ENCODE results near the gene FGR. TPM values are rescaled to one million over a fixed set of nuclear protein-coding genes. Genes with fewer than 3 reads are reported as not detected.
A peak's percentile ranks its signal among the peaks of the same experiment; 100 is the strongest.

The FGR gene
- total and polyA plus RNA-seq, 7 experiments from 2014 or later, result 0.15 to 246 (median 1.5) TPM

DNA sequence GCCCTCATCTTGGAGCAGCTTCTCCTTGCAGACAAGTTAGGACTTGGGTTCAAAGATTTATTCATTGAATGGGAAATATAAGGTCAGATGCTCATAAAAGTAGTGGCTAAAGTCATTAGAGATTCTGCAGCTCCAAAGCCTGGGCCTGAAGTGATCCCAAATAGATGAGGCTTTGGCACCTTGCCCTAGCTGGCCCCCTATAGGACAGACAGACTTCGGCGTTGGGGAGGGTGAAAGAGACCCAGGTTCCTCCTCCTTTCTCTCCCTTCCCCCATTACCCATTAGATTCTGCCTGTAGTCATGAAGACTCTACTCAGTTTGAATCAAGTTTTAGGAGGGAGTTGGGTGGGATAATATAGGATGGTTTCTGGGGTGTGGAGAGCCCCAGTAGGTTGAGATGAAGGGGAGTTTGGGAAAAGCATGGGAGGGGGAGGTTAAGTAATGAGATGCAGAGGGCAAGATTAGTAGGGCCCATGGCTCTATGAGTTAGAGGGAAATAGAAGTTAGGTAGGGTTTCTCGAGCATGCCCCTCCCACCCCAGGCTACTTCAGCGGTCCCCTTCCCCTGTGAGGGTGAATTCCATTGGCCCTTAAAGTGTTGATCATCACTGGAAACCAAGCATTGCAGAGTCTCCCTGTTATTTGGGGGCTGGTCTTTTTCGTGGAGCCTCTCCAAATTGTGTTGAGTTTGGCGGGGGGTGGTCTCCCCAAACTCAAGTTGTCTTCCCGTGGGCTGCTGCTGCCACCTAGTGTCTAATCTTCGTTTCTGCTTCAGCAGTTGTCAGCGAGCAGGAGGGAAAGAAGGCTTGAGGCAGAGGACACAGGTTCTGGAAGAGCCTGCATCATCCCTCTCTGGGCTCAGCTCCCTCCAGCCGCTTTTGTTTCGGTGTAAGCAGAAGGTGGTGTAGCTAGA, 28.9 kb downstream of the FGR start:
- POLR2A ChIA-PET, result interaction anchor here (0.5 to 18.4 kb wide), 11 partner anchors 49 to 445 kb away, joined by 3 to 338 read pairs (median 4); partner anchors contain the start of genes IFI6 and SYTL1
- Histone ChIP-seq H3K9me3 (ENCODE audit: control insufficient read depth in 2 of 3, low read length in 3 of 3) (no peaks in the 10 kb centered on the region), H3K36me3 (ENCODE audit: control insufficient read depth in 2 of 3, insufficient read depth in 3 of 3, low read length in 3 of 3) (peaks cover 0 to 8% (median 0%) of the 10 kb centered on the region in 3 experiments), H3K4me1 (ENCODE audit: control insufficient read depth in 2 of 2, insufficient read depth in 2 of 2, low read length in 2 of 2) (peaks cover 30 to 36% of the 10 kb centered on the region in 2 donors), H3K4me3 (ENCODE audit: low read length) (no peak overlapping the region), H3K27ac (ENCODE audit: low read depth, low read length) (no peak overlapping the region), H3K27me3 (ENCODE audit: control insufficient read depth in 2 of 2, insufficient read depth in 2 of 2, low read length in 2 of 2) (no peaks in the 10 kb centered on the region)
- DNase-seq (peak in 8 of 9 donors; percentile 53 to 72 (median 62)), ATAC-seq (no peak)
- H3K4me3 Mint-ChIP-seq, result peak overlapping the region; percentile 37 to 98 (median 85)
- peaks cover 19 to 30% (median 28%) of the 10 kb centered on the region in 7 donors for H3K4me1 Mint-ChIP-seq
- H3K36me3 Mint-ChIP-seq, result peaks cover 0 to 2% (median 0%) of the 10 kb centered on the region in 5 donors
- intact Hi-C loops (cut with micrococcal nuclease), result loop anchor here (1.0 to 10.0 kb wide), 10 partner anchors 50 to 310 kb away; partner anchors contain the start of genes GPR3 (in 2 of the 2) and TMEM222 (in 1 of the 2)
- H3K27me3 Mint-ChIP-seq, result no peaks in the 10 kb centered on the region
- CTCF ChIA-PET, result interaction anchor here (0.7 to 18.3 kb wide), 39 partner anchors 8 to 308 kb away, joined by 3 to 378 read pairs (median 5); partner anchors contain the start of genes GPR3 and IFI6
- no peaks in the 10 kb centered on the region for H3K9me3 Mint-ChIP-seq
- peak overlapping the region; percentile 22 to 92 (median 76) for H3K27ac Mint-ChIP-seq

DNA sequence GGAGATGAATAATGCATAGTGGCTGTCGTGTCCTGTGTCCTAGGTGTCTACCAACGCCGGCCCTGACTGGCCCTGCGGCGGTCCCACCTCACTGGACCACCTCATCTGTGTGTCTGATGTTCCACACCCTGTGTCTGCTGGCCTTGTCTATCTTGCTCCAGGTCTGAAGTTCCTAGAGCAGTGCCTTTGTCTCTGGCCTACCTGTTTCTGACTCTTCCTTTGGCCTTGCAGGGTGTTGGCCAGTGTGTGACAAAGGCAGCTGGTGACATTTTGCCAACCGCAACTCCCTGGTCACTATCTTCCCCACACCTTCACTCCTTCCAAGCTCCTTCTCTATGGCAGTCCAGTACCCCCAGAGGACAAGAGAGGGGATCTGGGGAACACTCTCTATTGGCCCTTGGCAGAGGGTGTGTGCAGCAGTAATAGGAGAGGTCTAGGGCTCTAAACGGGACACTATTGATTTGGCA, 29.7 kb downstream of the FGR start:
- ChIA-PET POLR2A (interaction anchor here (0.7 to 18.4 kb wide), 6 partner anchors 49 to 210 kb away, joined by 3 to 338 read pairs (median 5); partner anchors contain the start of gene IFI6), CTCF (interaction anchor here (1.0 to 18.3 kb wide), 16 partner anchors 8 to 307 kb away, joined by 3 to 378 read pairs (median 14); partner anchors contain the start of genes GPR3 and IFI6)
- Mint-ChIP-seq H3K36me3 (peaks cover 0 to 2% (median 0%) of the 10 kb centered on the region in 5 donors), H3K4me3 (peak overlapping the region; percentile 34 to 98 (median 87)), H3K9me3 (no peaks in the 10 kb centered on the region), H3K27me3 (no peaks in the 10 kb centered on the region), H3K27ac (peak overlapping the region in 7 of 9 donors; percentile 5 to 92 (median 56)), H3K4me1 (peaks cover 26 to 38% (median 34%) of the 10 kb centered on the region in 7 donors)
- DNase-seq (no peak), ATAC-seq (no peak)
- peaks cover 0 to 8% (median 0%) of the 10 kb centered on the region in 3 experiments for H3K36me3 ChIP-seq (ENCODE audit: control insufficient read depth in 2 of 3, insufficient read depth in 3 of 3, low read length in 3 of 3)
- no peaks in the 10 kb centered on the region for H3K27me3 ChIP-seq (ENCODE audit: control insufficient read depth in 2 of 2, insufficient read depth in 2 of 2, low read length in 2 of 2)
- H3K4me3 ChIP-seq (ENCODE audit: low read length), result no peak overlapping the region
- peaks cover 23 to 37% of the 10 kb centered on the region in 2 donors for H3K4me1 ChIP-seq (ENCODE audit: control insufficient read depth in 2 of 2, insufficient read depth in 2 of 2, low read length in 2 of 2)
- H3K27ac ChIP-seq (ENCODE audit: low read depth, low read length), result no peak overlapping the region
- intact Hi-C loops (cut with micrococcal nuclease), result loop anchor here in 1 of 2 donors (10.0 kb wide), 1 partner anchor 281 kb away; the partner anchor contains the start of gene TMEM222
- H3K9me3 ChIP-seq (ENCODE audit: control insufficient read depth in 2 of 3, low read length in 3 of 3), result no peaks in the 10 kb centered on the region

DNA sequence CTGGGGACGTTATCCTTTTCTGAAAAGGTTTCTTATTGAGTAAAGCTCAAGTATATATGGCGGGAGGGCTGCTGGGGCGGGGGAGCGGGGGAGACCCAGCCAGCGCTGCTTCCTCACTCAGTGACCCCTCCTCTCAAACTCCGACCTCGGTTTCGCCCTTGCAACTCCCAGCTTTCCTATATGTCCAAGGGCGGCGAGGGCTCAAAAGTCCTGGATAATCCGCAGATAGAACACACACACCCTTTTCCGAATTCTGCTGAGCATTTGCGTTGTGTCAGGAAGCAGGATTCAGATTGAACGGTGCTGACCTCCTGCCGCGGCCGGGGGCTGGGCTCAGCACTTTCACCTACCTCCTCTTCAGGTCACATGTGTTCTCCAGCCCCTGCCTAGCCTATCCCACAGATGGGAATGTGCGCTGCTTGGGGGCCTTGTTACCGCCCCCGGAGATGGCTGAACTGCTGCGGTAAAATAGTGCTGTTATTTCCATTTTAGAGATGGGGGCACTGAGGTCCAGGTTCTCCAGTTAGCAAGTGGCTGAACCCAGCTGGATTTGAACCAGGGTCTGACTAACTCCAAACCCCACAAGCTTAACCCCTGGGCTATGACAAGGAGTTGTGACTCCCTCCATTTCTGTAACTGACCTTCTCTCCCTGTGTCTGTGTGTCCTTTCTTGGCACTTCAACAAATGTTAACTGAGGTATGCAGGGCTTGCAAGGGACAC, 30.2 kb downstream of the FGR start:
- no peaks in the 10 kb centered on the region for H3K27me3 ChIP-seq (ENCODE audit: control insufficient read depth in 2 of 2, insufficient read depth in 2 of 2, low read length in 2 of 2)
- no peak overlapping the region for H3K27ac ChIP-seq (ENCODE audit: low read depth, low read length)
- H3K4me1 ChIP-seq (ENCODE audit: control insufficient read depth in 2 of 2, insufficient read depth in 2 of 2, low read length in 2 of 2), result peaks cover 19 to 37% of the 10 kb centered on the region in 2 donors
- peaks cover 0 to 2% (median 0%) of the 10 kb centered on the region in 5 donors for H3K36me3 Mint-ChIP-seq
- peaks cover 0 to 8% (median 0%) of the 10 kb centered on the region in 3 experiments for H3K36me3 ChIP-seq (ENCODE audit: control insufficient read depth in 2 of 3, insufficient read depth in 3 of 3, low read length in 3 of 3)
- DNase-seq (no peak), ATAC-seq (no peak)
- intact Hi-C loops (cut with micrococcal nuclease), result loop anchor here (1.0 to 10.0 kb wide), 7 partner anchors 36 to 502 kb away; partner anchors contain the start of genes TMEM222 (in 2 of the 2), WASF2 (in 2 of the 2), STX12 (in 1 of the 2) and WDTC1 (in 1 of the 2)
- ChIA-PET CTCF (interaction anchor here (1.0 to 18.3 kb wide), 18 partner anchors 9 to 306 kb away, joined by 3 to 378 read pairs (median 8); partner anchors contain the start of genes GPR3 and IFI6), POLR2A (interaction anchor here (0.9 to 18.4 kb wide), 9 partner anchors 10 to 907 kb away, joined by 3 to 338 read pairs (median 5); partner anchors contain the start of gene IFI6)
- no peaks in the 10 kb centered on the region for H3K9me3 ChIP-seq (ENCODE audit: control insufficient read depth in 2 of 3, low read length in 3 of 3)
- peak overlapping the region; percentile 49 to 98 (median 90) for H3K27ac Mint-ChIP-seq
- no peaks in the 10 kb centered on the region for H3K9me3 Mint-ChIP-seq
- H3K4me3 ChIP-seq (ENCODE audit: low read length), result peak overlapping the region; percentile 42
- H3K27me3 Mint-ChIP-seq, result no peaks in the 10 kb centered on the region
- H3K4me3 Mint-ChIP-seq, result peak overlapping the region; percentile 83 to 98 (median 90)
- H3K4me1 Mint-ChIP-seq, result peaks cover 32 to 44% (median 40%) of the 10 kb centered on the region in 7 donors

DNA sequence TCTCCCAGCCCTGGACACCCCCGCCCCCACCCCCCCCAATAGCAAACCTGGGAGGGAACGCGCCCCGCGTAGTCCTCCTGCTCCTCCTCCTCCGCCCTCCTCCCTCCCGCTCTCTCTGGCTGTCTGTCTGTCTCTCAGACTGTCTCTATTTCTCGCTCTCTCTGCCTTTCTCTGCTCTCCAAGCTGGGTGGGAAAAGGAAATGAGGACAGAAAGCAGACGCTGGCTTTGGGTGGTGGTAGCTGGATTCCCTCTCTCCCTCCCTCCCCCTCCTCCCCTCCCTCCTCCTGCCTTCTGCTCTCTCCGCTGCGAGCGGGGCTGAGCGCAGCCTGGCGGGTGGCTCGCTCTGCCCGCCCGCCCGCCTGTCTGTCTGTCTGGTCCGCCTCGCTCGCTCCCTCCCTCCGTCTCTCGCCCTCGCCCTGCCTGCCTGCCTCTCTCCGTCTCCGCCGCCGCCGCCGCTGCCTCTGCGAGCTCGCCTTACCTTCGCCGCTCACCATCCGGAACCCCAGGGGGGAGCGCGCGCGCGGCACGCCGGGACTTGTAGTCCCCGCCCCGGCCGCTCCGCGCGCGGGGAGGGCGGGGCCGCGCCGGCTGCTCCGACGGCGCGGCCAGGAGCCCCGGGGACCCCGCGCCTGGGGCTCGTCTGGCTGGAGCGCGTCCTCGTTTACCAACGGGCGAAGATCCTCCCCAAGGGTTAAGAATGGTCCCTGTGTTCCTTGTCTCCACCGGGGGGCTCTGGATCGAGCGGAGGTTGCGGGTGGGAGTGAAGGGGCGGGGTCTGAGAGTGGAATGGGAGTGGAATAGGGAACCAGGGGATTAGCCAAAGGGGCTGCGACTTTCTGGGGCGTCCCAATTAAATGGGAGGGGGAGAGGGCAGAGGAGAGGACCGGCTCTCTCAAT, 31.1 kb downstream of the FGR start, which contains the start of gene AHDC1:
Gene AHDC1 (minus strand): TSS at position 464 of the 898 bp plus-strand sequence. CDS start 52,029 bp downstream, outside the sequence.
- H3K27ac Mint-ChIP-seq, result peak within 1 kb of the TSS; percentile 66 to 98 (median 90)
- peak; percentile 85 to 93 (median 90) for DNase-seq
- ChIA-PET CTCF (interaction anchor here (0.6 to 18.3 kb wide), 14 partner anchors 10 to 306 kb away, joined by 3 to 378 read pairs (median 6); partner anchors contain the start of genes GPR3 and IFI6), POLR2A (interaction anchor here (0.7 to 18.4 kb wide), 9 partner anchors 11 to 907 kb away, joined by 3 to 338 read pairs (median 5); partner anchors contain the start of gene IFI6)
- peak; percentile 89 for ATAC-seq
- H3K9me3 Mint-ChIP-seq, result no peaks in the 10 kb centered on the region
- Histone ChIP-seq H3K4me3 (ENCODE audit: low read length) (peak within 1 kb of the TSS; percentile 81), H3K27ac (ENCODE audit: low read depth, low read length) (peak within 1 kb of the TSS; percentile 84), H3K9me3 (ENCODE audit: control insufficient read depth in 2 of 3, low read length in 3 of 3) (no peaks in the 10 kb centered on the region), H3K4me1 (ENCODE audit: control insufficient read depth in 2 of 2, insufficient read depth in 2 of 2, low read length in 2 of 2) (peaks cover 11 to 37% of the 10 kb centered on the region in 2 donors), H3K27me3 (ENCODE audit: control insufficient read depth in 2 of 2, insufficient read depth in 2 of 2, low read length in 2 of 2) (no peaks in the 10 kb centered on the region), H3K36me3 (ENCODE audit: control insufficient read depth in 2 of 3, insufficient read depth in 3 of 3, low read length in 3 of 3) (peaks cover 0 to 8% (median 0%) of the 10 kb centered on the region in 3 experiments)
- H3K4me1 Mint-ChIP-seq, result peaks cover 40 to 49% (median 42%) of the 10 kb centered on the region in 7 donors
- peak within 1 kb of the TSS; percentile 83 to 98 (median 91) for H3K4me3 Mint-ChIP-seq
- H3K36me3 Mint-ChIP-seq, result peaks cover 0 to 2% (median 0%) of the 10 kb centered on the region in 5 donors
- intact Hi-C loops (cut with micrococcal nuclease), result loop anchor here (1.0 to 10.0 kb wide), 7 partner anchors 36 to 502 kb away; partner anchors contain the start of genes TMEM222 (in 2 of the 2), WASF2 (in 2 of the 2), STX12 (in 1 of the 2) and WDTC1 (in 1 of the 2)
- no peaks in the 10 kb centered on the region for H3K27me3 Mint-ChIP-seq

DNA sequence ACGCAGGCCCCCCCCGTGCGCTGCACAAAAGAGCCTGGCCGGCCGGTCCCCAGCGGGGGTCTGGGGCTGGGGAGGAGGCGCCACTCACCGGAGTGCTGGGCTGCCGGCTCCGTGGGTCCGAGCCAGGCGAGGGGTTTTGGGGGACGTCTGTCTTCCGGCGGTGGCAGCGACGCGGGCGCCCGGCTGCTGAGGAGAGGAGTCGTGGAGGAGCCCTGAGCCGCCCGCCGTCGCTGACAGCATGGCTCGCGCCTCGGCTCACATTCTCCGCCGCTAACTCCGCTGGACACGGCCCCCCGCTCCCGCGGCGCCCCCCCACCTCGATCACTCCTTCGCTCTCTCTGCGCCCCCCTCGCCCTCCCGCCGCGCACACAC, 31.7 kb downstream of the FGR start:
- Histone ChIP-seq H3K4me1 (ENCODE audit: control insufficient read depth in 2 of 2, insufficient read depth in 2 of 2, low read length in 2 of 2) (peaks cover 5 to 37% of the 10 kb centered on the region in 2 donors), H3K36me3 (ENCODE audit: control insufficient read depth in 2 of 3, insufficient read depth in 3 of 3, low read length in 3 of 3) (peaks cover 0 to 8% (median 0%) of the 10 kb centered on the region in 3 experiments), H3K27me3 (ENCODE audit: control insufficient read depth in 2 of 2, insufficient read depth in 2 of 2, low read length in 2 of 2) (no peaks in the 10 kb centered on the region), H3K4me3 (ENCODE audit: low read length) (peak overlapping the region; percentile 81), H3K27ac (ENCODE audit: low read depth, low read length) (peak overlapping the region; percentile 84), H3K9me3 (ENCODE audit: control insufficient read depth in 2 of 3, low read length in 3 of 3) (no peaks in the 10 kb centered on the region)
- intact Hi-C loops (cut with micrococcal nuclease), result loop anchor here (5.0 to 10.0 kb wide), 3 partner anchors 169 to 501 kb away; partner anchors contain the start of genes STX12 (in 1 of the 2) and TMEM222 (in 1 of the 2)
- peaks cover 0 to 2% (median 0%) of the 10 kb centered on the region in 5 donors for H3K36me3 Mint-ChIP-seq
- ATAC-seq, result peak; percentile 8
- H3K27me3 Mint-ChIP-seq, result no peaks in the 10 kb centered on the region
- H3K27ac Mint-ChIP-seq, result peak overlapping the region in 6 of 9 donors; percentile 89 to 92 (median 90)
- DNase-seq, result peak in 1 of 9 donors; percentile 37
- peak overlapping the region; percentile 83 to 98 (median 91) for H3K4me3 Mint-ChIP-seq
- POLR2A ChIA-PET, result interaction anchor here (1.3 to 18.4 kb wide), 6 partner anchors 41 to 207 kb away, joined by 5 to 338 read pairs (median 6); partner anchors contain the start of gene IFI6
- H3K4me1 Mint-ChIP-seq, result peaks cover 41 to 53% (median 46%) of the 10 kb centered on the region in 7 donors
- no peaks in the 10 kb centered on the region for H3K9me3 Mint-ChIP-seq
- CTCF ChIA-PET, result interaction anchor here (0.6 to 18.3 kb wide), 11 partner anchors 22 to 305 kb away, joined by 3 to 378 read pairs (median 5); partner anchors contain the start of gene IFI6

Data from naive thymus-derived CD4-positive, alpha-beta T cell (primary cell).